ENCODE measurements around the gene NDUFAF8.

DNA sequence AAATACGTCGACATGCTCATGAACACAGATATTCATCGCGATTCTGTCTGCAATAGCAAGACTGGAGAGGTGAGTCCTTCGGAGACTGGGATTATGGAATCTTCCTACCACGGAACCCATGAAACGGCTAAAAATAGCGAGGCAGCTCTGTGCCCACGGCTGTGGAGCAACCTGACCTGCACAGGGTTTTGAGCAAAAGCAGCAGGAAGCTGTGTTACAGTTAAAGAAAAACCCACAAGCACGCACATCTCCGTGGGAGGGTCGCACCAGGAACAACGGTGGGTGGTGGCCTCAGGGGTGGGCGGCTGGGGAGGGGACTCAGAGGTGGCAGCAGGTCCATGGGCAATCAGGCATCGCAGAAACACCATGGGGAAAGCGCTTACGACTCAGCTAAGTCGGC is 31.2 kb downstream of the NDUFAF8 start:
- TF ChIP-seq CTCF (IDR thresholded peaks at IDR 0.05) (no peak), POLR2A (IDR thresholded peaks at IDR 0.05) (no peak)
